C4-2B (cell line): ENCODE results near the gene PFN4.

Experiments
- CTCF ChIP-seq: fragments of 450-650 bp; conservative IDR thresholded peaks from 2 replicates; pipeline ENCODE4 v1.5.1; 2017; ENCODE audit warnings: mild to moderate bottlenecking
- ZFX ChIP-seq: fragments of 450-650 bp; IDR thresholded peaks from 2 replicates; pipeline ENCODE4 v1.6.1; 2017

- TF ChIP-seq CTCF (no peak), ZFX (no peak)
Observed at GRCh38 chr2:24065341-24065740, 57.8 kb downstream of the PFN4 start.
